WTC11 (cell line): Measurements from ENCODE around the gene TPGS1.

Source experiments
- ATF6 ChIP-seq: sonication (generic); formaldehyde crosslinking; IDR thresholded peaks from 2 replicates; pipeline ENCODE4 v1.8.1; 2023; ENCODE audit warnings: mild to moderate bottlenecking, missing genetic modification reagents
- FOXJ3 ChIP-seq: sonication (generic); formaldehyde crosslinking; IDR thresholded peaks from 2 replicates; pipeline ENCODE4 v1.9.0; 2021; ENCODE audit warnings: missing genetic modification reagents, mild to moderate bottlenecking, borderline replicate concordance
- GRHL2 ChIP-seq: fragments of 250-450 bp; sonication (Bioruptor Pico); IDR thresholded peaks from 2 replicates; pipeline ENCODE4 v1.8.0; 2022; ENCODE audit warnings: mild to moderate bottlenecking, moderate library complexity; ENCODE audit not compliant: insufficient replicate concordance, severe bottlenecking
- IRF1 ChIP-seq: sonication (generic); formaldehyde crosslinking; IDR thresholded peaks from 2 replicates; pipeline ENCODE4 v1.8.0; 2023; ENCODE audit warnings: missing genetic modification reagents
- NR2C2 ChIP-seq: sonication (generic); formaldehyde crosslinking; IDR thresholded peaks from 2 replicates; pipeline ENCODE4 v1.8.0; 2022; ENCODE audit warnings: mild to moderate bottlenecking, missing genetic modification reagents
- NR3C1 ChIP-seq: sonication (generic); formaldehyde crosslinking; conservative IDR thresholded peaks from 2 replicates; pipeline ENCODE4 v1.8.1; 2023; ENCODE audit warnings: low read depth, mild to moderate bottlenecking, missing genetic modification reagents
- USF2 ChIP-seq: sonication (generic); formaldehyde crosslinking; IDR thresholded peaks from 2 replicates; pipeline ENCODE4 v1.8.1; 2023; ENCODE audit warnings: mild to moderate bottlenecking, missing genetic modification reagents, moderate library complexity
- TF ChIP-seq, protein P1 (sequence below): fragments of 200-600 bp; IDR thresholded peaks from 2 replicates; pipeline ENCODE4 v1.8.0; 2022; ENCODE audit warnings: antibody characterized with exemption
- TF ChIP-seq, protein P2 (sequence below): sonication (generic); formaldehyde crosslinking; IDR thresholded peaks from 2 replicates; pipeline ENCODE4 v1.8.1; 2022; ENCODE audit warnings: low read depth, mild to moderate bottlenecking, moderate library complexity, missing genetic modification reagents, borderline replicate concordance
- TF ChIP-seq, protein P3 (sequence below): sonication (generic); formaldehyde crosslinking; IDR thresholded peaks from 2 replicates; pipeline ENCODE4 v1.8.0; 2022; ENCODE audit warnings: mild to moderate bottlenecking, missing genetic modification reagents
- TF ChIP-seq, protein P4 (sequence below): sonication (generic); formaldehyde crosslinking; IDR thresholded peaks from 2 replicates; pipeline ENCODE4 v1.8.0; 2022; ENCODE audit warnings: mild to moderate bottlenecking, missing genetic modification reagents

DNA sequence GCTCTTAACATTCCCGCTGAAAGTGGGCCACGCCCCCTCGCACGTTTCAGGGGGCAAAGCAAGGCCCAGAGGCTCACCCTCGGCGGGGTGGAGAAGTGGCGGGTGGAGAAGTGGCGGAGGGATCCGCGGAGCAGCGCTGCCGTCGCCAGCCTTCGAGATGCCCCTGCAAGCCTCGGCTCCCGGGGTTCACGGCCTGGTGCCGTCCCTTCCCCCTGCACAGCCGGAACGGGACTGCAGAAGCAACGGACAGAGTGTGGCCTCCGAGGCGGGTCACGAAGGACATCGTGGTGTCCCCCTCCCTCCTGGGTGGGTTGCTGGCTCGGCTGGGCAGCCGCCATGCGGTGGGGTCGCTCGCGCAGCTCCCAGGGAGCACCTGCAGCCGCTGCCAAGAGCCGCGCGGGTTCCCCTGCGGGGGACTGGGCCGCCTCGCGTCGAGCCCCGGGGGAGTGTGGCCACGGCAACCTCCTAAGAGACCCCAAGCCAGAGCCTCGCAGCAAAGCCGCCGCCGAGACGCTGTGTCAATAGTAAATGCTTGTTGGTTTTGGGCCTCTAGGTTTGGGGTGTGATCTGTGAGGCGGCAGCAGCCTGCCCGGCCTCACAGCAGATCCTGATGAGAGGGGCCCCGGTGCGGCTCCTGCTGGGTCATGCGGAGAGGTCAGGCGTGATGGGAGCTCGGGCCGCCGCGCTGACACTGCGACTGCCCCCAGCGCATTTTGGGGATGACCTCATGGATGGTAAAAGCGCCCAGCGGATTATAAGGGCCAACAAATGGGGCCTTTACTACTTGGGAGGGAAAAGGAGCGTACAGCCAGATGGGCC, 5.5 kb downstream of the TPGS1 start:
- TF ChIP-seq, protein P1, sequence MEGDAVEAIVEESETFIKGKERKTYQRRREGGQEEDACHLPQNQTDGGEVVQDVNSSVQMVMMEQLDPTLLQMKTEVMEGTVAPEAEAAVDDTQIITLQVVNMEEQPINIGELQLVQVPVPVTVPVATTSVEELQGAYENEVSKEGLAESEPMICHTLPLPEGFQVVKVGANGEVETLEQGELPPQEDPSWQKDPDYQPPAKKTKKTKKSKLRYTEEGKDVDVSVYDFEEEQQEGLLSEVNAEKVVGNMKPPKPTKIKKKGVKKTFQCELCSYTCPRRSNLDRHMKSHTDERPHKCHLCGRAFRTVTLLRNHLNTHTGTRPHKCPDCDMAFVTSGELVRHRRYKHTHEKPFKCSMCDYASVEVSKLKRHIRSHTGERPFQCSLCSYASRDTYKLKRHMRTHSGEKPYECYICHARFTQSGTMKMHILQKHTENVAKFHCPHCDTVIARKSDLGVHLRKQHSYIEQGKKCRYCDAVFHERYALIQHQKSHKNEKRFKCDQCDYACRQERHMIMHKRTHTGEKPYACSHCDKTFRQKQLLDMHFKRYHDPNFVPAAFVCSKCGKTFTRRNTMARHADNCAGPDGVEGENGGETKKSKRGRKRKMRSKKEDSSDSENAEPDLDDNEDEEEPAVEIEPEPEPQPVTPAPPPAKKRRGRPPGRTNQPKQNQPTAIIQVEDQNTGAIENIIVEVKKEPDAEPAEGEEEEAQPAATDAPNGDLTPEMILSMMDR = no peak
- TF ChIP-seq USF2 (CRISPR knock-in tag) (no peak), FOXJ3 (CRISPR knock-in tag) (no peak), GRHL2 (CRISPR knock-in tag) (no peak), ATF6 (CRISPR knock-in tag) (no peak), IRF1 (CRISPR knock-in tag) (no peak), NR2C2 (CRISPR knock-in tag) (no peak), NR3C1 (no peak)
- TF ChIP-seq, protein P2, sequence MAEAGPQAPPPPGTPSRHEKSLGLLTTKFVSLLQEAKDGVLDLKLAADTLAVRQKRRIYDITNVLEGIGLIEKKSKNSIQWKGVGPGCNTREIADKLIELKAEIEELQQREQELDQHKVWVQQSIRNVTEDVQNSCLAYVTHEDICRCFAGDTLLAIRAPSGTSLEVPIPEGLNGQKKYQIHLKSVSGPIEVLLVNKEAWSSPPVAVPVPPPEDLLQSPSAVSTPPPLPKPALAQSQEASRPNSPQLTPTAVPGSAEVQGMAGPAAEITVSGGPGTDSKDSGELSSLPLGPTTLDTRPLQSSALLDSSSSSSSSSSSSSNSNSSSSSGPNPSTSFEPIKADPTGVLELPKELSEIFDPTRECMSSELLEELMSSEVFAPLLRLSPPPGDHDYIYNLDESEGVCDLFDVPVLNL (CRISPR knock-in tag) = no peak
- TF ChIP-seq, protein P3, sequence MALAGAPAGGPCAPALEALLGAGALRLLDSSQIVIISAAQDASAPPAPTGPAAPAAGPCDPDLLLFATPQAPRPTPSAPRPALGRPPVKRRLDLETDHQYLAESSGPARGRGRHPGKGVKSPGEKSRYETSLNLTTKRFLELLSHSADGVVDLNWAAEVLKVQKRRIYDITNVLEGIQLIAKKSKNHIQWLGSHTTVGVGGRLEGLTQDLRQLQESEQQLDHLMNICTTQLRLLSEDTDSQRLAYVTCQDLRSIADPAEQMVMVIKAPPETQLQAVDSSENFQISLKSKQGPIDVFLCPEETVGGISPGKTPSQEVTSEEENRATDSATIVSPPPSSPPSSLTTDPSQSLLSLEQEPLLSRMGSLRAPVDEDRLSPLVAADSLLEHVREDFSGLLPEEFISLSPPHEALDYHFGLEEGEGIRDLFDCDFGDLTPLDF (CRISPR knock-in tag) = no peak
- TF ChIP-seq, protein P4, sequence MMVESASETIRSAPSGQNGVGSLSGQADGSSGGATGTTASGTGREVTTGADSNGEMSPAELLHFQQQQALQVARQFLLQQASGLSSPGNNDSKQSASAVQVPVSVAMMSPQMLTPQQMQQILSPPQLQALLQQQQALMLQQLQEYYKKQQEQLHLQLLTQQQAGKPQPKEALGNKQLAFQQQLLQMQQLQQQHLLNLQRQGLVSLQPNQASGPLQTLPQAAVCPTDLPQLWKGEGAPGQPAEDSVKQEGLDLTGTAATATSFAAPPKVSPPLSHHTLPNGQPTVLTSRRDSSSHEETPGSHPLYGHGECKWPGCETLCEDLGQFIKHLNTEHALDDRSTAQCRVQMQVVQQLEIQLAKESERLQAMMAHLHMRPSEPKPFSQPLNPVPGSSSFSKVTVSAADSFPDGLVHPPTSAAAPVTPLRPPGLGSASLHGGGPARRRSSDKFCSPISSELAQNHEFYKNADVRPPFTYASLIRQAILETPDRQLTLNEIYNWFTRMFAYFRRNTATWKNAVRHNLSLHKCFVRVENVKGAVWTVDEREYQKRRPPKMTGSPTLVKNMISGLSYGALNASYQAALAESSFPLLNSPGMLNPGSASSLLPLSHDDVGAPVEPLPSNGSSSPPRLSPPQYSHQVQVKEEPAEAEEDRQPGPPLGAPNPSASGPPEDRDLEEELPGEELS = no peak
